Measurements from ENCODE around the gene BANP. TPM values are rescaled to one million over a fixed set of nuclear protein-coding genes. Genes with fewer than 3 reads are reported as not detected.

Gene BANP
- total RNA-seq, 1 donor, result 15.5 TPM

- no peak for TF ChIP-seq CTCF (IDR thresholded peaks at IDR 0.05; ENCODE audit: insufficient read depth, low read length)
- H3K4me3 ChIP-seq (ENCODE audit: low read depth, low read length), result no peak overlapping the region
- peak; percentile 93 for DNase-seq (ENCODE audit: low read depth)
Measured at GRCh38 chr16:87966064-87966645, 14.9 kb downstream of the BANP start.

- TF ChIP-seq CTCF (IDR thresholded peaks at IDR 0.05; ENCODE audit: insufficient read depth, low read length), result no peak
- no peak for DNase-seq (ENCODE audit: low read depth)
- H3K4me3 ChIP-seq (ENCODE audit: low read depth, low read length), result peak overlapping the region; percentile 39
Measured at GRCh38 chr16:87966685-87967185, 15.5 kb downstream of the BANP start.

- no peak overlapping the region for H3K4me3 ChIP-seq (ENCODE audit: low read depth, low read length)
- DNase-seq (ENCODE audit: low read depth), result no peak
- TF ChIP-seq CTCF (IDR thresholded peaks at IDR 0.05; ENCODE audit: insufficient read depth, low read length), result no peak
Measured at GRCh38 chr16:87968541-87968940, 17.3 kb downstream of the BANP start.

- DNase-seq (ENCODE audit: low read depth), result peak; percentile 49
- H3K4me3 ChIP-seq (ENCODE audit: low read depth, low read length), result no peak overlapping the region
- TF ChIP-seq CTCF (IDR thresholded peaks at IDR 0.05; ENCODE audit: insufficient read depth, low read length), result no peak
Measured at GRCh38 chr16:87970186-87970585, 19.0 kb downstream of the BANP start.

- no peak for DNase-seq (ENCODE audit: low read depth)
- TF ChIP-seq CTCF (IDR thresholded peaks at IDR 0.05; ENCODE audit: insufficient read depth, low read length), result no peak
- no peak overlapping the region for H3K4me3 ChIP-seq (ENCODE audit: low read depth, low read length)
Measured at GRCh38 chr16:87971933-87972332, 20.7 kb downstream of the BANP start.

GRCh38 chr16:87973717-87974116 lies 22.5 kb downstream of the BANP start:
- TF ChIP-seq CTCF (IDR thresholded peaks at IDR 0.05; ENCODE audit: insufficient read depth, low read length), result no peak
- H3K4me3 ChIP-seq (ENCODE audit: low read depth, low read length), result no peak overlapping the region
- DNase-seq (ENCODE audit: low read depth), result no peak

- no peak for DNase-seq (ENCODE audit: low read depth)
- no peak for TF ChIP-seq CTCF (IDR thresholded peaks at IDR 0.05; ENCODE audit: insufficient read depth, low read length)
- no peak overlapping the region for H3K4me3 ChIP-seq (ENCODE audit: low read depth, low read length)
Measured at GRCh38 chr16:87974178-87974577, 22.9 kb downstream of the BANP start.

All from fibroblast of the aortic adventitia (primary cell).